GM12801 (cell line): ENCODE measurements around the gene PM20D2.

Experiments used
- CTCF ChIP-seq: IDR thresholded peaks from one replicate; pipeline ENCODE4 v1.5.1; 2011; ENCODE audit warnings: control low read depth; ENCODE audit not compliant: insufficient read length; ENCODE audit errors: extremely low read depth

PM20D2 gene

DNA sequence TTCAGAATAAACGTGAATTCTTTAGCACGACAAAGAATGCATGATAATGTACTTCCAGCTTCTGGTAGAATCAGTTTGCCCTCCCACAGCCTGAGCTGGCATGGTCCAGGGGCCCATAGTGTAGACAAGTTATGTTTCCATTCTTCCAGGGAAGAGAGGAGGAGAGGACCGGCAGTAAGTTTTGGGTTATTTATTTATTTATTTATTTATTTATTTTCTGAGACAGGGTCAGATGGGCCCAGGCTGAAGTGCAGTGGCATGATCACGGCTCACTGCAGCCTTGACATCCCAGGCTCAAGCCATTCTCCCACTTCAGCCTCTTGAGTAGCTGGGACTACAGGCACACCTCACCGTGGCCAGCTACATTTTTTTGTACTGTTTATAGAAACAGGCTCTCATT, 66.6 kb downstream of the PM20D2 start:
- no peak for TF ChIP-seq CTCF

DNA sequence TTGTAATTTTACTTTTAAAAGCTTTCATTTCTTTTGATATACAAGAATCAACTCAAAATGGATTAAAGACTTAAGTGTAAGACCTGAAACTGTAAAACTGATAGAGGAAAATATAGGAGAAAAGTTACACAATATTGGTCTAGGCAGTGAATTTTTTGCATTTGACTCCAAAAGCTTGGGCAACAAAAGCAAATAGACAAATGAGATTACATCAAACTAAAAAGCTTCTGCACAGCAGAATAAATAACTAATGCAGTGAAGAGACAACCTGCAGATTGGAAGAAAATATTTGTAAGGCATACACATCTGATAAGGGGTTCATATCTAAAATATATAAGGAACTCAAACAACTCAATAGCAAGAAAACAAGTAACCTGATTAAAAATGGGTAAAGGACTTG, 68.3 kb downstream of the PM20D2 start:
- TF ChIP-seq CTCF: no peak
